Neural cell (in vitro differentiated cells): Measurements from ENCODE around the gene MYL7. TPM values are rescaled to one million over a fixed set of nuclear protein-coding genes. Genes with fewer than 3 reads are reported as not detected.

Experiments
- H2AFZ ChIP-seq: fragments of 200-600, 300-800 bp; sonication (generic), shearing (Covaris generic); 2 replicates; pipeline ENCODE4 v1.6.0; 2014; ENCODE audit warnings: low read depth, mild to moderate bottlenecking, antibody characterized with exemption, low read length, moderate library complexity
- H3F3A ChIP-seq: fragments of 200-600 bp; shearing (Covaris generic); 2 replicates; pipeline ENCODE4 v1.6.1; 2016; ENCODE audit warnings: mild to moderate bottlenecking, moderate library complexity, mixed read lengths, antibody characterized with exemption, low read length; ENCODE audit not compliant: insufficient read depth, poor library complexity, severe bottlenecking
- H3K27ac ChIP-seq: fragments of 200-600, 300-800 bp; sonication (generic), shearing (Covaris generic); 2 replicates; pipeline ENCODE4 v1.5.1; 2014; ENCODE audit warnings: mild to moderate bottlenecking, low read length, moderate library complexity
- H3K27me3 ChIP-seq: fragments of 300-800, 200-600 bp; sonication (generic), shearing (Covaris generic); 2 replicates; pipeline ENCODE4 v1.6.0; 2014; ENCODE audit warnings: mild to moderate bottlenecking, low read depth, low read length, moderate library complexity; ENCODE audit not compliant: insufficient read depth
- H3K36me3 ChIP-seq: fragments of 300-800, 200-600 bp; sonication (generic), shearing (Covaris generic); 2 replicates; pipeline ENCODE4 v1.5.1; 2014; ENCODE audit warnings: mild to moderate bottlenecking, antibody characterized with exemption, low read length, moderate library complexity; ENCODE audit not compliant: insufficient read depth
- H3K4me2 ChIP-seq: fragments of 300-800, 200-600 bp; sonication (generic), shearing (Covaris generic); 2 replicates; pipeline ENCODE4 v1.6.0; 2014; ENCODE audit warnings: mild to moderate bottlenecking, low read length
- H3K4me3 ChIP-seq: fragments of 300-800, 200-600 bp; sonication (generic), shearing (Covaris generic); 2 replicates; pipeline ENCODE4 v1.5.1; 2014; ENCODE audit warnings: mild to moderate bottlenecking, low read length, moderate library complexity
- H3K79me2 ChIP-seq: fragments of 200-600 bp; shearing (Covaris generic); replicated peaks from 2 replicates; pipeline ENCODE4 v1.6.0; 2014; ENCODE audit warnings: mild to moderate bottlenecking, low read length, moderate library complexity; ENCODE audit not compliant: insufficient read depth
- H3K9ac ChIP-seq: fragments of 300-800, 200-600 bp; sonication (generic), shearing (Covaris generic); 2 replicates; pipeline ENCODE4 v1.6.1; 2016; ENCODE audit warnings: mild to moderate bottlenecking, low read length, mixed read lengths
- H3K9me2 ChIP-seq: fragments of 200-600 bp; shearing (Covaris generic); 2 replicates; pipeline ENCODE4 v1.6.1; 2016; ENCODE audit warnings: mild to moderate bottlenecking, low read length, mixed read lengths; ENCODE audit not compliant: insufficient read depth
- H3K9me3 ChIP-seq: fragments of 200-600, 300-800 bp; sonication (generic), shearing (Covaris generic); 2 replicates; pipeline ENCODE4 v1.6.1; 2016; ENCODE audit warnings: mild to moderate bottlenecking, mixed run types, low read length, moderate library complexity, mixed read lengths
- H4K20me1 ChIP-seq: fragments of 200-600 bp; shearing (Covaris generic); 2 replicates; pipeline ENCODE4 v1.6.1; 2016; ENCODE audit warnings: mild to moderate bottlenecking, mixed run types; ENCODE audit not compliant: insufficient read depth
- CTCF ChIP-seq: fragments of 450-650 bp; IDR thresholded peaks from 2 replicates; pipeline ENCODE4 v1.5.1; 2014; ENCODE audit warnings: antibody characterized with exemption, mild to moderate bottlenecking, moderate library complexity; ENCODE audit not compliant: poor library complexity, severe bottlenecking
- EP300 ChIP-seq: fragments of 450-650 bp; conservative IDR thresholded peaks from 2 replicates; pipeline ENCODE4 v1.6.1; 2014; ENCODE audit warnings: antibody characterized with exemption, mild to moderate bottlenecking, moderate library complexity; ENCODE audit not compliant: poor library complexity, severe bottlenecking
- EZH2 ChIP-seq: fragments of 200-600, 300-800 bp; shearing (Covaris generic), sonication (generic); IDR thresholded peaks from 2 replicates; pipeline ENCODE4 v1.6.1; 2014; ENCODE audit warnings: antibody characterized with exemption, low read length, borderline replicate concordance, mild to moderate bottlenecking; ENCODE audit not compliant: insufficient read depth, poor library complexity, severe bottlenecking
- MXI1 ChIP-seq: fragments of 450-650 bp; conservative IDR thresholded peaks from 2 replicates; pipeline ENCODE4 v1.6.1; 2014; ENCODE audit warnings: antibody characterized with exemption, mild to moderate bottlenecking; ENCODE audit not compliant: poor library complexity, severe bottlenecking
- POLR2AphosphoS5 ChIP-seq: IDR thresholded peaks from 2 replicates; pipeline ENCODE4 v1.6.1; 2012
- RAD21 ChIP-seq: fragments of 450-650 bp; conservative IDR thresholded peaks from 2 replicates; pipeline ENCODE4 v1.6.1; 2014; ENCODE audit warnings: antibody characterized with exemption, mild to moderate bottlenecking, moderate library complexity
- REST ChIP-seq: IDR thresholded peaks from 2 replicates; pipeline ENCODE4 v1.6.1; 2012; ENCODE audit warnings: borderline replicate concordance
- SMC3 ChIP-seq: fragments of 450-650 bp; conservative IDR thresholded peaks from 2 replicates; pipeline ENCODE4 v1.6.1; 2014; ENCODE audit warnings: antibody characterized with exemption, mild to moderate bottlenecking, moderate library complexity; ENCODE audit not compliant: poor library complexity
- TAF1 ChIP-seq: IDR thresholded peaks from 2 replicates; pipeline ENCODE4 v1.6.1; 2012; ENCODE audit warnings: low read depth
- polyA plus RNA-seq: library from polyadenylated mRNA; depleted of rRNA; stranded (reverse); fragments of >200 nt; gene quantifications from 2 replicates; pipeline ENCODE4 v1.2.3, GENCODE V29; 2014

The MYL7 gene
- polyA plus RNA-seq, 1 donor from 2014 or later = 0.76 TPM

GRCh38 chr7:44107961-44108767, 33.0 kb downstream of the MYL7 start:
- Histone ChIP-seq H3K4me2 (no peak overlapping the region), H3K27ac (no peak overlapping the region), H3K9me2 (no peaks in the 10 kb centered on the region)

More at GRCh38 chr7:44107961-44108767, 33.0 kb downstream of the MYL7 start:
- no peaks in the 10 kb centered on the region for H3F3A ChIP-seq
- H3K4me3 ChIP-seq = no peak overlapping the region
- H3K27me3 ChIP-seq = peaks cover 17% of the 10 kb centered on the region
- no peak overlapping the region for H3K9ac ChIP-seq
- H3K36me3 ChIP-seq = no peaks in the 10 kb centered on the region
- no peaks in the 10 kb centered on the region for H3K9me3 ChIP-seq
- no peaks in the 10 kb centered on the region for H4K20me1 ChIP-seq
- TF ChIP-seq CTCF = no peak
- no peak for TF ChIP-seq EZH2
- TF ChIP-seq RAD21 = no peak
- no peak for TF ChIP-seq MXI1
- no peak for TF ChIP-seq POLR2AphosphoS5
- no peak for TF ChIP-seq EP300
- no peak for TF ChIP-seq TAF1
- TF ChIP-seq SMC3 = no peak
- TF ChIP-seq REST = no peak
- no peak overlapping the region for H2AFZ ChIP-seq
- no peaks in the 10 kb centered on the region for H3K79me2 ChIP-seq
